Heart left ventricle (tissue), 16 donors: Measurements from ENCODE around the gene TREM1. TPM values are rescaled to one million over a fixed set of nuclear protein-coding genes. Genes with fewer than 3 reads are reported as not detected.
A peak's percentile ranks its signal among the peaks of the same experiment; 100 is the strongest.

Experiments
- ATAC-seq, 4 donors: fragments of 200-7000 bp; cut with Tn5 transposase; one replicate each; pipeline ENCODE4 v1.9.1; 2020 to 2022; ENCODE audit warnings: moderate library complexity in 4 of 4, mild to moderate bottlenecking in 3 of 4, moderate number of reproducible peaks in 1 of 4
- DNase-seq, 5 donors: peaks; one replicate each; pipeline ENCODE4 v3.0.0-alpha.2; 2020
- H3K27ac ChIP-seq, 12 donors: fragments of 200-600 bp; sonication (generic) in 4 of 12; one replicate each; pipeline versions ENCODE4 v1.5.0 to v1.8.0; 2016 to 2022; ENCODE audit warnings: mild to moderate bottlenecking in 2 of 12
- H3K27me3 ChIP-seq, 9 donors: fragments of 200-600 bp; sonication (generic) in 2 of 9; one replicate each; pipeline versions ENCODE4 v1.5.1 to v1.8.0; 2016 to 2022; ENCODE audit warnings: mild to moderate bottlenecking in 3 of 9
- H3K36me3 ChIP-seq, 9 donors: fragments of 200-600 bp; sonication (generic) in 2 of 9; one replicate each; pipeline versions ENCODE4 v1.5.0 to v1.8.0; 2018 to 2022; ENCODE audit warnings: mild to moderate bottlenecking in 2 of 9
- H3K4me1 ChIP-seq, 12 donors: fragments of 200-600 bp; sonication (generic) in 4 of 12; one replicate each; pipeline versions ENCODE4 v1.5.0 to v1.8.0; 2016 to 2022; ENCODE audit warnings: mild to moderate bottlenecking in 3 of 12
- H3K4me3 ChIP-seq, 12 donors: fragments of 200-600 bp; sonication (generic) in 4 of 12; one replicate each; pipeline versions ENCODE4 v1.5.0 to v1.8.0; 2017 to 2022; ENCODE audit warnings: mild to moderate bottlenecking in 9 of 12, moderate library complexity in 4 of 12
- H3K9me3 ChIP-seq, 12 donors: fragments of 200-600 bp; sonication (generic) in 4 of 12; one replicate each; pipeline versions ENCODE4 v1.5.0 to v1.8.0; 2016 to 2022; ENCODE audit warnings: mild to moderate bottlenecking in 1 of 12
- POLR2A ChIP-seq, 2 donors: fragments of 450-650 bp; IDR thresholded peaks; one replicate each; pipeline ENCODE4 v1.6.1; 2017; ENCODE audit warnings: antibody characterized with exemption in 2 of 2, mild to moderate bottlenecking in 2 of 2, moderate library complexity in 2 of 2
- WGBS, 4 donors: extraction: QIAGEN DNeasy Blood & Tissue Kit in 2 of 4; methylation state at CpG; one replicate each; pipeline versions ENCODE4 v1.1.5 to v1.1.7; 2013 to 2018; 5-methylcytosine and 5-hydroxymethylcytosine counted together
- intact Hi-C, 10 donors: fragments of 100-400 bp; cut with DNase I; formaldehyde crosslinking; loops; one replicate each; pipeline versions ENCODE4 v1.11.1 to v1.14.2; 2022
- polyA plus RNA-seq, 2 donors: library from polyadenylated mRNA; stranded (reverse); fragments of 200-250 nt; gene quantifications; one replicate each; pipeline ENCODE4 v1.2.3, GENCODE V29; 2013
- total RNA-seq, 9 donors: library from RNA; depleted of rRNA in 2 of 9; stranded (reverse); fragments of >200 nt in 2 of 9; fragmentation: NEBNext Ultra II Directional in 3 of 9; extraction: Animal tissue kit (Norgen Biotek cat#: 25700) in 3 of 9; gene quantifications; one replicate each; pipeline versions ENCODE4 v1.1.0 to v1.2.4, GENCODE V29; 2016 to 2023
- TF ChIP-seq, protein P1 (sequence below), 12 donors: fragments of 200-600 bp; sonication (generic) in 4 of 12; IDR thresholded peaks; one replicate each; pipeline versions ENCODE4 v1.5.0 to v1.8.0; 2018 to 2022; ENCODE audit warnings: antibody characterized with exemption in 12 of 12, mild to moderate bottlenecking in 5 of 12
- donor health status: ischemic (EF 13 %, LVEDD 7.1; RV severe dilation, severe dysfunction).
- donor health status: healthy with polysubstance abuse.
- donor health status: DM: no; HTN: yes; CAD: no.
- donor health status: DM: no; HTN: no; CAD: no.
- donor health status: ischemic (EF 25% LVEDD 6.9; RV normal size, moderate dysfunction).
- donor health status: ischemic (EF 25% LVEDD 5.7; RV mildly dilated, moderate dysfunction).
- donor health status: healthy.
- donor health status: DM: yes; HTN: yes; CAD: no.
- donor health status: ischemic (EF 35%, LVEDD 5.7; RV mildly dilated, moderate dysfunction).
- donor health status: nonischemic (EF 11% LVEDD 7.7; RV severe dilation, severe dysfunction).
- donor health status: DM: yes; HTN: yes; CAD: no.
- donor health status: PGD.
- donor health status: ischemic (EF 29% LVEDD 5.4; RV normal size, mild dysfunction).
- donor health status: nonischemic (EF 23%, LVEDD 6.1; RV moderate dilation, normal function).

Gene TREM1
- total and polyA plus RNA-seq, 11 donors, result 0.19 to 18.4 (median 0.75) TPM

DNA sequence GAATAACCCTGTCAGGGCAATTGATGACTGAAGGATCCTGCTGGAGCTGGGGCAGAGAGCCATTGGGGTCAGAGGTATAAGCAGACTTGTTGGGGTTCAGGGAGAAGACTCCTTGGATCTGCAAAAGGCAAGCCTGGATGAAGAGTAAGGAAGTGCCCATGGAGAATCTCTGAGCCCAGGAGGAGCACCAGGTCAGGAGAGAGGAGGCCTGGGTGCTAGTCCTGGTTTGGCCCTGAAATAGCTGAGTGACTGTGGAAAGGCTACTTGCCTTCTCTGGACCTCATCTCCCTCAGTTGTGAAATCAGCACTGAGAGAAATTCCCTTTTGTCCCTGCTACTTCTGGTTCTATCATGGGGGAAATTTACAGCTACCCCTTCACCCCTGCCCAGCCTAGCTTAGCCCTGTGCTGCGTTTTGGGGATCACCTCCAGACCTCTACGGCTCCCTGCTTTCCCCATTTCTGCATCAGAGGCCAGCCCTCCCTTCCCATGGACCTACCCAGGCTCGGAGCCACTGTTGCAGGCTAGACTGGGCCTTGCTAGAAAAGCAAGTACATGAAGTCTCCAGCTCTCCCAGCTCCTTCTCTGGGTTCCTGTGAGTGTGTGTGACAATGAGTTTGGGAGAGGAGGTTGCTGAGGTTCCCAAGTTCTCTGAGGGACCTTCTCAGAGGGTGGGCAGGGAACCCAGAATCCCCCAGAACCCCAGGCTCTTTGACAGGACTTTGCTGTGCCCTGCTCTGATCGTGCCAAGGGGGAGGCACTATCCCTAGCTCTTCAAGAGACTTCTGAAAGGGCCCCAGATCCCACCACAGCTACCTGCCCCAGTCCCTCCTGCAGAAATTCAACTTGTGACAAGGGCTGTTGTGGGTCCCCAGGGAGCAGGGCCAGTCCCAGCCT, 46.6 kb upstream of the TREM1 start:
- no peak overlapping the region for H3K27ac ChIP-seq
- intact Hi-C loops, result no loop called here
- TF ChIP-seq, protein P1, sequence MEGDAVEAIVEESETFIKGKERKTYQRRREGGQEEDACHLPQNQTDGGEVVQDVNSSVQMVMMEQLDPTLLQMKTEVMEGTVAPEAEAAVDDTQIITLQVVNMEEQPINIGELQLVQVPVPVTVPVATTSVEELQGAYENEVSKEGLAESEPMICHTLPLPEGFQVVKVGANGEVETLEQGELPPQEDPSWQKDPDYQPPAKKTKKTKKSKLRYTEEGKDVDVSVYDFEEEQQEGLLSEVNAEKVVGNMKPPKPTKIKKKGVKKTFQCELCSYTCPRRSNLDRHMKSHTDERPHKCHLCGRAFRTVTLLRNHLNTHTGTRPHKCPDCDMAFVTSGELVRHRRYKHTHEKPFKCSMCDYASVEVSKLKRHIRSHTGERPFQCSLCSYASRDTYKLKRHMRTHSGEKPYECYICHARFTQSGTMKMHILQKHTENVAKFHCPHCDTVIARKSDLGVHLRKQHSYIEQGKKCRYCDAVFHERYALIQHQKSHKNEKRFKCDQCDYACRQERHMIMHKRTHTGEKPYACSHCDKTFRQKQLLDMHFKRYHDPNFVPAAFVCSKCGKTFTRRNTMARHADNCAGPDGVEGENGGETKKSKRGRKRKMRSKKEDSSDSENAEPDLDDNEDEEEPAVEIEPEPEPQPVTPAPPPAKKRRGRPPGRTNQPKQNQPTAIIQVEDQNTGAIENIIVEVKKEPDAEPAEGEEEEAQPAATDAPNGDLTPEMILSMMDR (IDR thresholded peaks at IDR 0.05), result no peak
- no peak for TF ChIP-seq POLR2A (IDR thresholded peaks at IDR 0.05)
- no peaks in the 10 kb centered on the region for H3K4me1 ChIP-seq
- no peak overlapping the region for H3K4me3 ChIP-seq
- H3K27me3 ChIP-seq, result peaks cover 0 to 36% (median 15%) of the 10 kb centered on the region in 9 donors
- no peaks in the 10 kb centered on the region for H3K9me3 ChIP-seq
- 79 to 86% (median 83%) methylated on average over 4 of the region's 4 CpGs for WGBS, 4 donors
- ATAC-seq (no peak), DNase-seq (no peak)
- H3K36me3 ChIP-seq, result no peaks in the 10 kb centered on the region

DNA sequence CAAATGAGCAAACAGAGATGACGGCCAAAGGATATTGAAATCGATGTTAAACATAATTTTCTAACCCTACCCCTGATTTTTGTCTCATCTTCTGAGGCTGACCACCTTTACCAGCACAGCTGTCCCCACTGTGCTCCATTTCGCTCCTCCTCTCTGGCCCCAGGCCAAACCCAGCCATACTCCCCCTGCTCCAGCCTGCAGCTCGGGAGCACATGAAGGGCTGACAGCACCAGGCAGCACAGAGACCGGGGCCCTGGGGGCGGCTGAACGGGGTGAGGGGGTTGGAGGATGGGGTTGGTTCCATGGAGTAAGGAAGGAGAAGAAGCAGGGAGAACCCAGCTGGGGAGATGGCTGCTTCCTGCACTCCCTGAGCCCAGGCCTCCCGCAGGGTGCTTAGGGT, 45.8 kb upstream of the TREM1 start:
- 62 to 81% (median 70%) methylated on average over 8 of the region's 8 CpGs for WGBS, 4 donors
- Histone ChIP-seq H3K36me3 (no peaks in the 10 kb centered on the region), H3K9me3 (no peaks in the 10 kb centered on the region), H3K4me1 (no peaks in the 10 kb centered on the region), H3K4me3 (no peak overlapping the region), H3K27me3 (peaks cover 0 to 43% (median 15%) of the 10 kb centered on the region in 9 donors), H3K27ac (no peak overlapping the region)
- TF ChIP-seq, protein P1 (IDR thresholded peaks at IDR 0.05), result no peak
- no peak for TF ChIP-seq POLR2A (IDR thresholded peaks at IDR 0.05)
- no peak for ATAC-seq
- intact Hi-C loops, result no loop called here
- DNase-seq, result no peak

DNA sequence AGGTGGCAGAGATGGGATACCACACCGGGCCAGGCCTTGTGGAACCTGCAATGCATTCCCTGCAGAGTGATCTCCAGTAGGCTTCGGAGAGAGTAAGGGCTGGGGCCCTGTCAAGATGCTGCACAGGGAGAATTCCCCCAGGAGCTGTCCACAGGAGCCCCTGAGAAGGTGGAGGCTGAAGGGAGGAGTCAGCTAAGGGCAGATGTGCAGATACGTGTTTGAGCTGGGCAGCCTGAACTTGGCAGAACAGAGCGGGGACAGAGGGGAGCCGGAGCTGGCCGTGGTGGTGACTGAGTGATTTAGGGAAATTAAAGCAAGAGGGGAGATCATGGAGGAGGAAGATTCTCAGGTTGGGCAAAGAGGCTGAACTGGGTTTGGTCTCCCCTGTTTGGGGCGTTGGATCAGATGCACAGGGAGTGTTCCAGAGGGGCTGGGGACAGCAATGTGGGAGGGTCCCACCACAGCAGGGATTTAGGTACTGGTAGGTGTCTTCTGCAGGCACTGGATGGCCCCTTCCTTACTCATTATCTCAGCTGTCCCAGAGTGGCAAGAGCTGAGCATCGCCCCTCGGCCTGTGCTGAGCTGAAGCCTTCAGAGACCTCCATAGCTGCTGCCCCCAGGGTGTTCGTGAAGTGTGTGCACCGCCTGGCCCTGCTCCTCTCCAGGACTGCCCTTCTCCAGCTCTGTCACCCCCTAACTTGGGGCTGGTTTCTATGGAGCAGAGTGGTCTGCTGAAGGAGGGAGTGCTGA, 45.1 kb upstream of the TREM1 start:
- intact Hi-C loops, result no loop called here
- no peak for TF ChIP-seq POLR2A (IDR thresholded peaks at IDR 0.05)
- TF ChIP-seq, protein P1 (IDR thresholded peaks at IDR 0.05), result no peak
- no peaks in the 10 kb centered on the region for H3K9me3 ChIP-seq
- 88 to 95% (median 90%) methylated on average over 11 of the region's 11 CpGs for WGBS, 4 donors
- H3K4me3 ChIP-seq, result no peak overlapping the region
- no peaks in the 10 kb centered on the region for H3K4me1 ChIP-seq
- no peak overlapping the region for H3K27ac ChIP-seq
- ATAC-seq (peak in 1 of 4 donors; percentile 7), DNase-seq (no peak)
- H3K27me3 ChIP-seq, result peaks cover 0 to 49% (median 17%) of the 10 kb centered on the region in 9 donors
- H3K36me3 ChIP-seq, result no peaks in the 10 kb centered on the region

DNA sequence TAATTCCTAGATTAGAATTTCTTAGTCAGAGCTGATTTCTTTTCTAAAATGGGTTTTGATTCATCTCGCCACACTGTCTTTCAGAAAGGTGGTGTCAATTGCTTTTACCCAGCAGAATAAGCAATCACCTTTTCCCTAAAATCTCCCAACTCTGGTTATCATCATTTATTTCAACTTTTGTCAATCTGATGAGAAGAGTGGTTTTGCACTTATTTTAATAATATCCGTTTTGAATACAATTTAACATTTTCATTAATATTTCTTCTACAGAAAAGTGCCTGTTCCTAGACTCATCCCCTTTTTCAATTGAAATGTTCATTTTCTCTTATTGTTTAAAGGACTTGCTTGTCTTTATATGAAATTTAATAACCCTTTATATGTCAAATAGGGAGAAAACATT, 40.7 kb upstream of the TREM1 start:
- TF ChIP-seq POLR2A (IDR thresholded peaks at IDR 0.05), result no peak
- TF ChIP-seq, protein P1 (IDR thresholded peaks at IDR 0.05), result no peak
- H3K9me3 ChIP-seq, result no peaks in the 10 kb centered on the region
- ATAC-seq (no peak), DNase-seq (no peak)
- no peak overlapping the region for H3K4me3 ChIP-seq
- intact Hi-C loops, result no loop called here
- peaks cover 0 to 62% (median 23%) of the 10 kb centered on the region in 9 donors for H3K27me3 ChIP-seq
- no peaks in the 10 kb centered on the region for H3K36me3 ChIP-seq
- H3K4me1 ChIP-seq, result no peaks in the 10 kb centered on the region
- no peak overlapping the region for H3K27ac ChIP-seq
- WGBS, 4 donors, result 66 to 76% (median 72%) methylated on average over 2 of the region's 2 CpGs
